HG03460 (cell line): ENCODE results near the gene SHC4.
A peak's percentile ranks its signal among the peaks of the same experiment; 100 is the strongest.

Experiments
- ATAC-seq: cut with Tn5 transposase; IDR thresholded peaks from one replicate; pipeline ENCODE4 v1.9.1; 2021; ENCODE audit not compliant: unreplicated experiment

The SHC4 gene

GRCh38 chr15:48889925-48890324 lies 73.8 kb downstream of the SHC4 start:
- no peak for ATAC-seq

- no peak for ATAC-seq
Measured at GRCh38 chr15:48888836-48889235, 74.9 kb downstream of the SHC4 start.

GRCh38 chr15:48888191-48888590 lies 75.5 kb downstream of the SHC4 start:
- no peak for ATAC-seq

GRCh38 chr15:48887144-48887543 lies 76.6 kb downstream of the SHC4 start:
- ATAC-seq = no peak

- no peak for ATAC-seq
Measured at GRCh38 chr15:48883699-48884098, 80.0 kb downstream of the SHC4 start.

GRCh38 chr15:48880070-48880634 lies 83.6 kb downstream of the SHC4 start:
- ATAC-seq = no peak

- peak; percentile 90 for ATAC-seq
Measured at GRCh38 chr15:48877630-48878595, 85.8 kb downstream of the SHC4 start, which contains the start of gene EID1. Gene EID1 (plus strand): TSS chr15:48878134. CDS start chr15:48878177, 43 bp downstream.

- no peak for ATAC-seq
Measured at GRCh38 chr15:48876057-48876456, 87.7 kb downstream of the SHC4 start.

GRCh38 chr15:48875241-48875960 lies 88.3 kb downstream of the SHC4 start:
- no peak for ATAC-seq

GRCh38 chr15:48872632-48873031 lies 91.1 kb downstream of the SHC4 start:
- ATAC-seq = no peak

GRCh38 chr15:48871542-48871941 lies 92.2 kb downstream of the SHC4 start:
- ATAC-seq = no peak

- ATAC-seq = no peak
Measured at GRCh38 chr15:48869966-48870365, 93.8 kb downstream of the SHC4 start.

GRCh38 chr15:48868536-48868935 lies 95.2 kb downstream of the SHC4 start:
- ATAC-seq = no peak

GRCh38 chr15:48868023-48868422 lies 95.7 kb downstream of the SHC4 start:
- ATAC-seq = no peak

GRCh38 chr15:48866141-48866563 lies 97.6 kb downstream of the SHC4 start:
- ATAC-seq = no peak

GRCh38 chr15:48865370-48866079 lies 98.2 kb downstream of the SHC4 start:
- ATAC-seq = no peak

GRCh38 chr15:48862705-48863104 lies 101.0 kb downstream of the SHC4 start:
- ATAC-seq = no peak

GRCh38 chr15:48861813-48862431 lies 101.8 kb downstream of the SHC4 start:
- peak; percentile 58 for ATAC-seq

- ATAC-seq = no peak
Measured at GRCh38 chr15:48859426-48859825, 104.3 kb downstream of the SHC4 start.

- no peak for ATAC-seq
Measured at GRCh38 chr15:48858401-48858800, 105.3 kb downstream of the SHC4 start.
